Fibroblast of lung (primary cell): ENCODE results near the gene ADAP1. TPM values are rescaled to one million over a fixed set of nuclear protein-coding genes. Genes with fewer than 3 reads are reported as not detected.

Experiments
- DNase-seq, 2 donors: peaks; one replicate each; pipeline versions ENCODE4 v3.0.0 to v3.0.0-alpha.2; 2010; ENCODE audit warnings: low read depth in 2 of 2
- H2AFZ ChIP-seq: 2 replicates; pipeline ENCODE4 v1.5.1; 2012; ENCODE audit warnings: low read length, control low read depth, inconsistent platforms
- H3K27ac ChIP-seq: 2 replicates; pipeline ENCODE4 v1.5.1; 2011; ENCODE audit warnings: low read length, control low read depth; ENCODE audit not compliant: insufficient read depth
- H3K27me3 ChIP-seq: 2 replicates; pipeline ENCODE4 v1.5.1; 2011; ENCODE audit warnings: mild to moderate bottlenecking, low read length; ENCODE audit not compliant: control insufficient read depth, insufficient read depth
- H3K36me3 ChIP-seq: 2 replicates; pipeline ENCODE4 v1.5.1; 2011; ENCODE audit warnings: low read length; ENCODE audit not compliant: control insufficient read depth, insufficient read depth
- H3K4me1 ChIP-seq: 2 replicates; pipeline ENCODE4 v1.5.1; 2011; ENCODE audit warnings: low read length; ENCODE audit not compliant: control insufficient read depth, insufficient read depth; ENCODE audit errors: extremely low read depth
- H3K4me2 ChIP-seq: 2 replicates; pipeline ENCODE4 v1.5.1; 2011; ENCODE audit warnings: low read length, control low read depth; ENCODE audit not compliant: insufficient read depth; ENCODE audit errors: extremely low read depth
- H3K4me3 ChIP-seq, 4 experiments: fragments of 200-600 bp in 1 of 4; sonication (generic) in 1 of 4; replicated peaks in 1 of 4; 2 replicates each; pipeline ENCODE4 v1.5.1; 2011 to 2016; ENCODE audit warnings: low read length in 4 of 4, low read depth in 3 of 4, mild to moderate bottlenecking in 3 of 4, control low read depth in 2 of 4, inconsistent platforms in 1 of 4, mixed read lengths in 1 of 4; ENCODE audit not compliant: insufficient read depth in 1 of 4; ENCODE audit errors: control extremely low read depth in 1 of 4
- H3K79me2 ChIP-seq: 2 replicates; pipeline ENCODE4 v1.5.1; 2012; ENCODE audit warnings: mild to moderate bottlenecking, low read length, inconsistent platforms; ENCODE audit not compliant: control insufficient read depth, insufficient read depth
- H3K9ac ChIP-seq: 2 replicates; pipeline ENCODE4 v1.5.1; 2011; ENCODE audit warnings: mild to moderate bottlenecking, low read length, control low read depth; ENCODE audit not compliant: insufficient read depth
- H3K9me3 ChIP-seq: 2 replicates; pipeline ENCODE4 v1.5.1; 2012; ENCODE audit warnings: low read depth, low read length; ENCODE audit not compliant: control insufficient read depth, insufficient read depth
- H4K20me1 ChIP-seq: 2 replicates; pipeline ENCODE4 v1.5.1; 2011; ENCODE audit warnings: low read length; ENCODE audit not compliant: control insufficient read depth, insufficient read depth; ENCODE audit errors: extremely low read depth
- CTCF ChIP-seq, 2 donors: IDR thresholded peaks in 1 of 2; conservative IDR thresholded peaks in 1 of 2; 1 replicate in 1 of 2; 2 replicates in 1 of 2; pipeline ENCODE4 v1.5.1; 2011 to 2012; ENCODE audit warnings: low read length in 2 of 2, control low read depth in 1 of 2, inconsistent platforms in 1 of 2, low read depth in 1 of 2, mild to moderate bottlenecking in 1 of 2
- EZH2 ChIP-seq: IDR thresholded peaks from 2 replicates; pipeline ENCODE4 v1.5.1; 2012; ENCODE audit warnings: low read length, control low read depth, mild to moderate bottlenecking; ENCODE audit errors: missing control alignments
- polyA plus RNA-seq, 2 donors: library from polyadenylated mRNA; depleted of rRNA in 1 of 2; stranded (reverse) in 1 of 2; unstranded in 1 of 2; fragments of >200 nt; gene quantifications; 2 replicates each; pipeline ENCODE4 v1.2.1, GENCODE V29; 2011 to 2012; ENCODE audit warnings: missing spikeins in 1 of 2
- total RNA-seq: library from RNA; depleted of rRNA; stranded (reverse); fragments of >200 nt; gene quantifications from 2 replicates; pipeline ENCODE4 v1.2.1, GENCODE V29; 2014

The ADAP1 gene
- total and polyA plus RNA-seq, 2 donors (not counting 1 experiment from before 2014, with no cell fraction given) = 1.1 to 2.3 TPM

GRCh38 chr7:979151-979550, 24.7 kb upstream of the ADAP1 start:
- no peak for TF ChIP-seq CTCF (conservative IDR thresholded peaks at IDR 0.05 in 1 of 2, IDR thresholded peaks at IDR 0.05 in 1 of 2; ENCODE audit: low read depth in 1 of 2, low read length in 2 of 2)
- no peak for TF ChIP-seq EZH2
- Histone ChIP-seq H3K9me3 (no peaks in the 10 kb centered on the region), H3K79me2 (peaks cover 11% of the 10 kb centered on the region), H3K4me1 (peaks cover 3% of the 10 kb centered on the region), H3K27ac (no peak overlapping the region), H3K9ac (no peak overlapping the region), H2AFZ (no peak overlapping the region), H3K4me3 (no peak overlapping the region), H3K36me3 (no peaks in the 10 kb centered on the region), H3K4me2 (no peak overlapping the region), H3K27me3 (no peaks in the 10 kb centered on the region), H4K20me1 (no peaks in the 10 kb centered on the region)
- DNase-seq = no peak

GRCh38 chr7:978416-979091, 24.1 kb upstream of the ADAP1 start:
- no peak overlapping the region for H2AFZ ChIP-seq
- no peak overlapping the region for H3K4me2 ChIP-seq
- H4K20me1 ChIP-seq = no peaks in the 10 kb centered on the region
- H3K9me3 ChIP-seq = no peaks in the 10 kb centered on the region
- H3K27me3 ChIP-seq = no peaks in the 10 kb centered on the region
- no peak overlapping the region for H3K27ac ChIP-seq
- DNase-seq = no peak
- H3K36me3 ChIP-seq = no peaks in the 10 kb centered on the region
- TF ChIP-seq EZH2 = no peak
- no peak for TF ChIP-seq CTCF (conservative IDR thresholded peaks at IDR 0.05 in 1 of 2, IDR thresholded peaks at IDR 0.05 in 1 of 2; ENCODE audit: low read depth in 1 of 2, low read length in 2 of 2)
- H3K79me2 ChIP-seq = peaks cover 16% of the 10 kb centered on the region
- H3K9ac ChIP-seq = no peak overlapping the region
- peaks cover 3% of the 10 kb centered on the region for H3K4me1 ChIP-seq
- H3K4me3 ChIP-seq = no peak overlapping the region

- H3K4me3 ChIP-seq = no peak overlapping the region
- no peak overlapping the region for H2AFZ ChIP-seq
- TF ChIP-seq EZH2 (no peak), CTCF (conservative IDR thresholded peaks at IDR 0.05 in 1 of 2, IDR thresholded peaks at IDR 0.05 in 1 of 2; ENCODE audit: low read depth in 1 of 2, low read length in 2 of 2) (no peak)
- H3K79me2 ChIP-seq = peaks cover 21% of the 10 kb centered on the region
- no peaks in the 10 kb centered on the region for H3K36me3 ChIP-seq
- peaks cover 3% of the 10 kb centered on the region for H3K4me1 ChIP-seq
- no peaks in the 10 kb centered on the region for H3K27me3 ChIP-seq
- H4K20me1 ChIP-seq = no peaks in the 10 kb centered on the region
- no peak overlapping the region for H3K9ac ChIP-seq
- H3K4me2 ChIP-seq = no peak overlapping the region
- H3K9me3 ChIP-seq = no peaks in the 10 kb centered on the region
- DNase-seq = no peak
- no peak overlapping the region for H3K27ac ChIP-seq
Measured at GRCh38 chr7:978049-978346, 23.5 kb upstream of the ADAP1 start.
